ENCODE data around the gene TMEM242. TPM values are rescaled to one million over a fixed set of nuclear protein-coding genes. Genes with fewer than 3 reads are reported as not detected.
A peak's percentile ranks its signal among the peaks of the same experiment; 100 is the strongest.

The TMEM242 gene
- total and polyA plus RNA-seq, 4 donors: 11.2 to 18.2 (median 13.9) TPM

DNA sequence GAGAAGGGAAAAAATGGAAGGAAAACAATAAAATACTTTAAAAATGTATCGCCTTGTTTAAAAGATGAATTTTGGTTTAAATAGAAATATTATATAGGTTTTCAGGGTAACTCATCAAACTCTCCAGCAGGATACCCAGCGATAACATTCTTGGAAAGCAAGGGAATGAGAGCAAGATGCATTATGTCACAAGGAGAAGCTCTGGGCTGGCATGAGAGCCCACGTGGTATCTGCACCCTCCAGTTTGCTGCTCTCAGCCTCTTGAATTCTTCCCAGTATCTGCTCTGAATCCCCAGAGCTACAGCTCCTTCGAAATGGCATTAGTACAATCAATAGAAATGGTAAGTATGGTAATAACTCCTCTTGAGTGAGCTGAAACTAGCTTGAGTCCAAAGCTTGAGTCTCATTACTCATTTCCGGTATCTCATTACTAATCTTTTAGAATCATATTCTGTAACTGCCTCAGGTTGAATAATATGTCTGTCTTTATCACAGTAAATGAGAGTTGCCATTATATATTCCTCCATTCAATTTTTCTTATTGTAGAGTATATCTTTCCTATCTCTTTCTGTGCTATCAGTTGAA lies 4.9 kb upstream of the TMEM242 start:
- Histone ChIP-seq H3K27me3 (ENCODE audit: control insufficient read depth, insufficient read depth, low read length) (peaks cover 4% of the 10 kb centered on the region), H3K27ac (ENCODE audit: low read depth, low read length) (no peak overlapping the region), H3K4me1 (ENCODE audit: control insufficient read depth, insufficient read depth, low read length) (peaks cover 5% of the 10 kb centered on the region), H3K36me3 (ENCODE audit: control insufficient read depth, insufficient read depth, low read length) (no peaks in the 10 kb centered on the region), H3K4me3 (ENCODE audit: low read depth, low read length) (no peak overlapping the region), H3K9me3 (ENCODE audit: control insufficient read depth, insufficient read depth, low read length) (no peaks in the 10 kb centered on the region)
- peak in 1 of 6 donors; percentile 58 for DNase-seq (ENCODE audit: low read depth in 4 of 6, low spot score in 6 of 6)
- no CpG with 5 or more reads among the region's 5 CpGs for WGBS (ENCODE audit: insufficient coverage)

DNA sequence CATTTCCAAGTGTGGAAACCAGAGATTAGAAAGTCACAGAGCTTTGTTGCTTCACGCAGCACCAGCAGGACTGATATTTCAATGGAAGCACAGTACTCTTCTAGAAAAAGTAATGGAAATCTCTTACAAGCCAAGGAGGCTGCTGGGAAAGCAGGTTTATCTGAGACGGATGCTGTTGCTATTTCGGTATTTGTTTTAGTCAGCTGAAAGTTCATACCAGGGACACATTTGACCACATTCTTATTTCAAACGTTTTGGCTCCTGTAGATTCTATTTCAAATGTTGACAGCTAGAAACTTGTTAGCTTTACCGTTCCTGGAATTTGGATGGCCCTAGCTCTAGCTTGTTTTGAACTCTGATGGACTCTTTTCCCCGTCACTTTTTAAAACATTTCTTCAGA lies 3.7 kb upstream of the TMEM242 start:
- no peak overlapping the region for H3K4me3 ChIP-seq (ENCODE audit: low read depth, low read length)
- H3K9me3 ChIP-seq (ENCODE audit: control insufficient read depth, insufficient read depth, low read length): no peaks in the 10 kb centered on the region
- no peak overlapping the region for H3K27ac ChIP-seq (ENCODE audit: low read depth, low read length)
- H3K4me1 ChIP-seq (ENCODE audit: control insufficient read depth, insufficient read depth, low read length): peaks cover 7% of the 10 kb centered on the region
- no CpG with 5 or more reads among the region's 6 CpGs for WGBS (ENCODE audit: insufficient coverage)
- H3K27me3 ChIP-seq (ENCODE audit: control insufficient read depth, insufficient read depth, low read length): peaks cover 4% of the 10 kb centered on the region
- no peak for DNase-seq (ENCODE audit: low read depth in 4 of 6, low spot score in 6 of 6)
- no peaks in the 10 kb centered on the region for H3K36me3 ChIP-seq (ENCODE audit: control insufficient read depth, insufficient read depth, low read length)

DNA sequence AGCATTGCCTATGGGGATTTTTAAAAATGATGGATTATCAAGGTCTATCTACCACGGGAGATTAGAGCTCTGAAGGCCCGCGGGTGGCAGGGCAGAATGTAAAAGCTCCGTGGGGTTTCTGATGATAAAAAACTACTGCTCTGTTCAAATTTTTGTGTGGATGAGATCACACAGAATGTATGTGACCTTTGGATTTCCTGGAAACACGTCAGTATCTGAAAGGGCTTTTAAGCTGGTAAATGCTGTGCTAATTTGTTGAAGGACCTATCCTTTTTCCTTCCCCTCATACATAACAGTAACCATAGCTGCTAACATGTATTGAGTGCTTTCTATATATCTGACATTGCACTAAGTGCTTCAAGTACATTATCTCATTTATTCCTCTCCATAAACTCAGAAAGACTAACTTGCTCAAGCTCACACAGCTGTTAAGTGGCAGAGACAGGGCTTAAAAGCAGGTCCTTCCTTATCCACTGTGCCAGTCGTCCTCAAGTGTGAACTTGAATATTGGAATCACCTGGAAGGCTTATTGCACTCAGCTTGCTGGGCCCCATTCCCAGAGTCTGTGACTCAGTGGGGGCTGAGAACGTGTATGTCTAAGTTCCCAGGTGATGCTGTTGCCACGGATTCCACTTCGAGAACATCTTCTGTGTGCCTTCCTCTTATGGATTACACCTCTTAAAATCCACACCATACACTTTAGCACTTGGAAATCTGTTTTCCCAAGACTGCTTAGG lies 1.9 kb upstream of the TMEM242 start:
- peak in 1 of 6 donors; percentile 39 for DNase-seq (ENCODE audit: low read depth in 4 of 6, low spot score in 6 of 6)
- 83% methylated on average over 7 of the region's 9 CpGs for WGBS (ENCODE audit: insufficient coverage)
- Histone ChIP-seq H3K27ac (ENCODE audit: low read depth, low read length) (no peak overlapping the region), H3K9me3 (ENCODE audit: control insufficient read depth, insufficient read depth, low read length) (no peaks in the 10 kb centered on the region), H3K36me3 (ENCODE audit: control insufficient read depth, insufficient read depth, low read length) (no peaks in the 10 kb centered on the region), H3K4me1 (ENCODE audit: control insufficient read depth, insufficient read depth, low read length) (peaks cover 7% of the 10 kb centered on the region), H3K4me3 (ENCODE audit: low read depth, low read length) (no peak overlapping the region), H3K27me3 (ENCODE audit: control insufficient read depth, insufficient read depth, low read length) (peaks cover 4% of the 10 kb centered on the region)

DNA sequence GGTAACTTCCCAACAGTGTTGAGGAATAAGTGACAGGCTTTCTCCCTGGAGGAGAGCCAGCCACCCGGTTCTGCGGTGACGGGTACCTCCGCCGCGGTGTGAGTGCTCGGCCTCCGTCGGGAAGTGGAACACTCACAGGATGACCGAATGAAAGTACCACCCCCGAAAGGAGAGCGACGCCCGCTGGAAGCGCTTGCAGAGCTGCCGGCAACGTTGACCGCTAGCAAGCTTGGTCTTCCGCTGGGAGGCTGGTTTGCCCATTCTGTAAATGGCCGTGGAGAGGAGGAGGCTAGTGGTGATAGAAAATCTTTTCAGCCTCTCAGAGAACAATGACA lies 614 bp upstream of the TMEM242 start:
- Histone ChIP-seq H3K27ac (ENCODE audit: low read depth, low read length) (peak overlapping the region; percentile 94), H3K9me3 (ENCODE audit: control insufficient read depth, insufficient read depth, low read length) (no peaks in the 10 kb centered on the region), H3K4me3 (ENCODE audit: low read depth, low read length) (peak overlapping the region; percentile 99), H3K4me1 (ENCODE audit: control insufficient read depth, insufficient read depth, low read length) (peaks cover 7% of the 10 kb centered on the region), H3K27me3 (ENCODE audit: control insufficient read depth, insufficient read depth, low read length) (peaks cover 2% of the 10 kb centered on the region), H3K36me3 (ENCODE audit: control insufficient read depth, insufficient read depth, low read length) (no peaks in the 10 kb centered on the region)
- peak in 3 of 6 donors; percentile 55 to 93 (median 91) for DNase-seq (ENCODE audit: low read depth in 4 of 6, low spot score in 6 of 6)
- 0% methylated on average over 18 of the region's 20 CpGs for WGBS (ENCODE audit: insufficient coverage)

DNA sequence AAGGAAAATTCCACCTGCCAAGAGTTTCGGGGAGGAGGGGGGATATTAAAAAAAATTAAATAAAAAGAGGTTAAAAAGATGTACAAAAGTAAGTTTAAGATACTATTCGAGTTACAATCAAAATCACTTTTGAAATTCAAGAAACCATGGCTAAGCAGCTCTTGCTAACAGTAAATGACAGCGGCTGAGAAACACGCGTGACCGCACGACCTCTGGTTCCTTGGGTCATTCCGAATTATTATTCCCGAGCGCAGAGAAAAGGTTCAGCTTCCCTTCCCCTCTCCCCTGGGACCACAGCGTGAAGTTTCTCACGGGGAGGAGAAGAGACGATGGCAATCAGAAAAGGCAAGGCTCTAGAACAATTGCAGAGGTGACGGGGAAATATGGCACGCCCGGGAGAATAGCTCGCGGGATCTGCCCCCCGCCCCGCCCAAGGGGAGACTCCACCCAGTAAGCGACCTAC lies 496 bp downstream of the TMEM242 start:
- no peaks in the 10 kb centered on the region for H3K9me3 ChIP-seq (ENCODE audit: control insufficient read depth, insufficient read depth, low read length)
- H3K4me1 ChIP-seq (ENCODE audit: control insufficient read depth, insufficient read depth, low read length): peaks cover 7% of the 10 kb centered on the region
- H3K4me3 ChIP-seq (ENCODE audit: low read depth, low read length): peak overlapping the region; percentile 99
- H3K36me3 ChIP-seq (ENCODE audit: control insufficient read depth, insufficient read depth, low read length): peaks cover 3% of the 10 kb centered on the region
- DNase-seq (ENCODE audit: low read depth in 4 of 6, low spot score in 6 of 6): no peak
- H3K27me3 ChIP-seq (ENCODE audit: control insufficient read depth, insufficient read depth, low read length): no peaks in the 10 kb centered on the region
- H3K27ac ChIP-seq (ENCODE audit: low read depth, low read length): peak overlapping the region; percentile 94
- 0% methylated on average over 11 of the region's 21 CpGs for WGBS (ENCODE audit: insufficient coverage)

DNA sequence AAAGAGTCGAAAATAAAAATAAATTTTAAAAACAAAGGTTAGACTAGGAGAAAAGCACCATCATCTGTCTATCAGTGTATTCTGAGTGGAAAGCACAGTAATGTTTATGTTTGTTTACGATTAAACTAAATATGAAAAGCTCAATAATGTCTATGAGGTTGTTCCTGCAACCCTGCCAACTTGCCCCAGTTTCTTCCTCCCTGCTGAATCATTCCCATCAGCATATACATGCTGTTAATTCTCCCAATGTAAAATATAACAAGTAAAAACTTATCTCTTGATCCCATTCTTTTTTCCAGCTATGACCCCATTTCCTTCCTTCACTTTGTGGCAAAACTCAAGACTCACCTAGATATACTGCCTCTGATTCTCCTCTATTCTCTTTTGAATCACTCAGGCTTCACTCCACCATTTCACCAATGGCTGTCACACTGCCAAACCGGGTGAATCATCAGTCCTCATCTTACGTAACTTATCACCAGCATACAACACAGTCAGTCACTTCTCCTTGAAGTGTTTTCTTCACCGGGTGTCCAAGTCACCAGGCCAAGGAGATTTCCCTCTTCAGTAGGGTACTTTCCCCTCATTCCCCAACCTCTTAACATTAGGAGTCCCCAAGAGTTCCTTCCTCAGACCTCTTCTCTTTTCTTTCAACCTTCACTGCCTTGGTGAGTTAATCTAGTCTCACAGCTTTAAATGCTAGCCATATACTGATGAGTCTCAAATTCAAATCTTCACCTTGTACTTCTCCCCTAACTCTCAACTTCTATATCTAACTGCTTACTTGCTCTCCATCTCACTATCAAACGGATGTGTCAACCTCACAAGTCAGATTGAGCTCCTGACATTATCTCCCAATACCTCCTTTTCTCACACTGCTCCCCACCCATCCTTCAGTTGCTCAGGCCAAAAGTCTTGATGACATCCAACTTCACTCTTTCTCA lies 6.2 kb downstream of the TMEM242 start:
- no peak overlapping the region for H3K27ac ChIP-seq (ENCODE audit: low read depth, low read length)
- WGBS (ENCODE audit: insufficient coverage): 72% methylated on average over 4 of the region's 6 CpGs
- H3K4me1 ChIP-seq (ENCODE audit: control insufficient read depth, insufficient read depth, low read length): peaks cover under 1% of the 10 kb centered on the region
- no peaks in the 10 kb centered on the region for H3K27me3 ChIP-seq (ENCODE audit: control insufficient read depth, insufficient read depth, low read length)
- peaks cover 31% of the 10 kb centered on the region for H3K36me3 ChIP-seq (ENCODE audit: control insufficient read depth, insufficient read depth, low read length)
- H3K4me3 ChIP-seq (ENCODE audit: low read depth, low read length): no peak overlapping the region
- H3K9me3 ChIP-seq (ENCODE audit: control insufficient read depth, insufficient read depth, low read length): no peaks in the 10 kb centered on the region
- DNase-seq (ENCODE audit: low read depth in 4 of 6, low spot score in 6 of 6): no peak

DNA sequence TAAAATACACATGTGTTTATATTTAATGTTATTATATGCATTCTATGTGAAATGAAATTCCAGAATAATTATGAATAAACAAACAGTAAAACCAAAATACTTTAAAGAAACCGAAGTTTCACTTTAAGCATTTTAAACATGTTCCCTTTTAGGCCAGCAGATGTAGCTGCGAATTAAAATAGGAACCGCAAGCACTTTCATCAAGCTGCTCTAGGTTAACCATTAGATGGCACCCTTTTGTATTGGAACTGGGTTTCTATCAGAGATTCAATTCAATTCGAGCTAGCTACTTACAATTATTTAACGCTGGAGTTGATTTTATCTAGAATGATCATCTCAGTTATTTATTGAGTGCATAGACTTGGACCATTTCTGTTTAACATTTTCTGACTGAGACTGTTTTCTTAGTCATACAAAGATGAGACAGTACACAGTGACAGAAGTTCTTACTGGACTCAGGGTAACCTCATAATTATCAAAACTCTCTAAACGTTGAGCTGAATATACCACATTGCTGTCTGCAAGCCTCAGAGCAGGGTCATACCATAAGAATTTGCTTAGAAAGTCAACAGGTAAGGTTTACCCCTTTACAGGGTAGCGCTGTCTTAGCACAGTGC lies 8.5 kb downstream of the TMEM242 start:
- DNase-seq (ENCODE audit: low read depth in 4 of 6, low spot score in 6 of 6): peak; percentile 29 to 95 (median 56)
- Histone ChIP-seq H3K36me3 (ENCODE audit: control insufficient read depth, insufficient read depth, low read length) (peaks cover 36% of the 10 kb centered on the region), H3K4me1 (ENCODE audit: control insufficient read depth, insufficient read depth, low read length) (no peaks in the 10 kb centered on the region), H3K27ac (ENCODE audit: low read depth, low read length) (no peak overlapping the region), H3K9me3 (ENCODE audit: control insufficient read depth, insufficient read depth, low read length) (no peaks in the 10 kb centered on the region), H3K27me3 (ENCODE audit: control insufficient read depth, insufficient read depth, low read length) (no peaks in the 10 kb centered on the region), H3K4me3 (ENCODE audit: low read depth, low read length) (no peak overlapping the region)
- 60% methylated on average over 1 of the region's 7 CpGs for WGBS (ENCODE audit: insufficient coverage)

DNA sequence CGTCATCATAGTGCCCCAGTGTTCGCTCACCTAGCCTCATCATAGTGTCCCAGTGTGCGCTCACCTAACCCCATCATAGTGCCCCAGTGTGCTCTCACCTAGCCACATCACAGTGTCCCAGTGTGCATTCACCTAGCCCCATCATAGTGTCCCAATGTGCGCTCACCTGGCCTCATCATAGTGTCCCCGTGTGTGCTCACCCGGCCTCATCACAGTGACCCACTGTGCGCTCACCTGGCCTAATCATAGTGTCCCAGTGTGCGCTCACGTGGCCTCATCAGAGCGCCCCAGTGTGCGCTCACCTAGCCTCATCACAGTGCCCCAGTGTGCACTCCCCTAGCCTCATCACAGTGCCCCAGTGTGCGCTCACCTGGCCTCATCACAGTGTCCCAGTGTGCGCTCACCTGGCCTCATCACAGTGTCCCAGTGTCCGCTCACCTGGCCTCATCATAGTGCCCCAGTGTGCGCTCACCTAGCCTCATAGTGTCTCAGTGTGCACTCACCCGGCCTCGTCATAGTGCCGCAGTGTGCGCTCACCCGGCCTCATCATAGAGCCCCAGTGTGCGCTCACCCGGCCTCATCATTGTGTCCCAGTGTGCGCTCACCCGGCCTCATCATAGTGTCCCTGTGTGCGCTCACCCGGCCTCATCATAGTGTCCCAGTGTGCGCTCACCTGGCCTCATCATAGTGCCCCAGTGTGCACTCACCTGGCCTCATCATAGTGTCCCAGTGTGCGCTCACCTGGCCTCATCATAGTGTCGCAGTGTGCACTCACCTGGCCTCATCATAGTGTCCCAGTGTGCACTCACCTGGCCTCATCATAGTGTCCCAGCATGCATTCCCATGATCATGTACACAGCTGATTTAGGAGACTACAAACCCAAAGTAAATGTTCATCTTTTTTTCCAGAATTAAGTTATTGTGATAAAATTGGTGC lies 9.5 kb downstream of the TMEM242 start:
- WGBS (ENCODE audit: insufficient coverage): 90% methylated on average over 29 of the region's 29 CpGs
- DNase-seq (ENCODE audit: low read depth in 4 of 6, low spot score in 6 of 6): no peak
- no peak overlapping the region for H3K27ac ChIP-seq (ENCODE audit: low read depth, low read length)
- no peak overlapping the region for H3K4me3 ChIP-seq (ENCODE audit: low read depth, low read length)
- no peaks in the 10 kb centered on the region for H3K27me3 ChIP-seq (ENCODE audit: control insufficient read depth, insufficient read depth, low read length)
- H3K4me1 ChIP-seq (ENCODE audit: control insufficient read depth, insufficient read depth, low read length): no peaks in the 10 kb centered on the region
- peaks cover 36% of the 10 kb centered on the region for H3K36me3 ChIP-seq (ENCODE audit: control insufficient read depth, insufficient read depth, low read length)
- no peaks in the 10 kb centered on the region for H3K9me3 ChIP-seq (ENCODE audit: control insufficient read depth, insufficient read depth, low read length)
